HG02798 (cell line): ENCODE measurements around the gene CAND1.
"Not testable (repeated sequence)": the region's sequence is repeated elsewhere in the genome, so short reads cannot be mapped to it uniquely, and the experiment has no call there.

Experiments
- ATAC-seq: cut with Tn5 transposase; IDR thresholded peaks from one replicate; pipeline ENCODE4 v1.9.1; 2021; ENCODE audit warnings: mild to moderate bottlenecking; ENCODE audit not compliant: unreplicated experiment, poor library complexity

Gene CAND1

GRCh38 chr12:67333649-67334048, 64.5 kb downstream of the CAND1 start:
- no peak for ATAC-seq

GRCh38 chr12:67338426-67338825, 69.3 kb downstream of the CAND1 start:
- no peak for ATAC-seq

DNA sequence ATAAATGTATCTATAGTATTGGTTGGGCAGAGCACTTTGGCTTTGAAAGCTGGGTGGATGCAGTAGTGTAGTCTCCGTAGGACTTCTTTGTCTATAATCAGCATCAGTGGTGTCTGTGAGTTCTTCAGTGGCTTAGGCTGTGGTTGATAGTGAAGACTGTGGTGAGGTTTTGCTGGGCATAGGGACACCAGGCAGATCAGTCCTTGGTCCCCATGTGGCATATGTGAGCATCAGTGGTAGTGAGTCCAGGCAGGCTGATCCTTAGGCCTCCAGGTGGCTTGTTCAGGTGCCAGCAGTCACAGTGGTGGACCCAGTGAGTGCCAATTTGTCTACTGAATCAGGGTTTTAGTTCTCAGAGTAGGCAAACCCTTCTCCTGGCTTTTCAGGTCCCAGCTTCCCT, 70.4 kb downstream of the CAND1 start:
- ATAC-seq: no peak

DNA sequence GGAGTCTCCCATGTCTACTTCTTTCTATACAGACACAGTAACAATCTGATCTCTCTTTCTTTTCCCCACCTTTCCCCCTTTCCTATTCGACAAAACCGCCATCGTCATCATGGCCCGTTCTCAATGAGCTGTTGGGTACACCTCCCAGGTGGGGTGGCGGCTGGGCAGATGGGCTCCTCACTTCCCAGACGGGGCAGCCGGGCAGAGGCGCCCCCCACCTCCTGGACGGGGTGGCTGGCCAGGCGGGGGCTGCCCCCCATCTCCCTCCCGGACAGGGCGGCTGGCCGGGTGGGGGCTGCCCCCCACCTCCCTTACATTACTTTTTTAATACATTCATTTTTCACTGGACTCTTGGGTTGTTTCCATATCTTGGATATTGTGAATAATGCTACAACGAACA, 71.9 kb downstream of the CAND1 start:
- not testable (repeated sequence) for ATAC-seq

DNA sequence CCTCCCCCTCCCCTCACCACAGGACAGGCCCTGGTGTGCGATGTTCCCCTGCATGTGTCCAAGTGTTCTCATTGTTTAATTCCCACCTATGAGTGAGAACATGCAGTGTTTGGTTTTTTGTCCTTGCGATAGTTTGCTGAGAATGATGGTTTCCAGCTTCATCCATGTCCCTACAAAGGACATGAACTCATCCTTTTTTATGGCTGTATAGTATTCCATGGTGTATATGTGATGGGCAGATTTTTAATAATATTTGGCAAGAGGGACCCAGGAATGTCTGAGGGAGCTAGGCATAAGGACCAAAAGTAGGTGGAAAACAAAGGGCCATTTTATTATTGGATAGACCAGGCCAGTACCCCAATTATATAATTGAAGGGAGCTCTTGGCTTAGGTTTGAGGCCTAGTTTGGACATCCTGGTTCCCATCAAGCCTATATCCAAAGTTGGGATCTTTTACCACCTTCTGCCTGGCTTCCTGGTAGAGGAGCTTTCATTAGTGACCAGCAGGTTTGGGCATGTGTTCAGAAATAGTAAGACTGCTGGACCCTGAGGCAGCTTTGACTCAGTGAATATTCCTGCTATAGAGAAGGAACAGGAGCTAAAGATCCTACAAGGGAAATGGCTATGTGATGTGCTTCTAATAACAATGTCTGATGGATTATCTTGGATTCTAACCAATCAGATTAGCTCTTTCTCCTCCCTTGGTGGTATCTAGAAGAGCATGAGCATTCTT, 76.0 kb downstream of the CAND1 start:
- ATAC-seq: no peak

DNA sequence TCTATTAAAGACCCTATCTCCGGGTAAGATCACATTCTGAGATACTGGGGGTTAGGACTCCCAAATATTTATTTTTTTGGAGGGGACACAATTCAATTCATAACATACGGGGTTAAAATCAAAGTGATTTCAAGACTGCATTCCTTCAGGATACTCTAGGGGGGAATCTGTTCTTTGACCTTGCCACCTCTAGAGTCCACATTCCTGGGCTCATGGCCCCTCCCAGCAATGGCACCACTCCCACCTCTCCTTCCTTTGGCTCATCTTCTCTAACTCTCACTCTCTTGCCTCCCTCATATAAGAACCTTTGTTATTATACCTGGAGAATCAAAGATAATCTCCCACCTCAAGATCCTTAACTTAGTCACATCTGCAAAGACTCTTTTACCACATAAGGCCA, 79.5 kb downstream of the CAND1 start:
- no peak for ATAC-seq

- no peak for ATAC-seq
Observed at GRCh38 chr12:67352682-67353081, 83.5 kb downstream of the CAND1 start.

GRCh38 chr12:67354322-67354721, 85.2 kb downstream of the CAND1 start:
- ATAC-seq: no peak

GRCh38 chr12:67354966-67355365, 85.8 kb downstream of the CAND1 start:
- ATAC-seq: no peak

DNA sequence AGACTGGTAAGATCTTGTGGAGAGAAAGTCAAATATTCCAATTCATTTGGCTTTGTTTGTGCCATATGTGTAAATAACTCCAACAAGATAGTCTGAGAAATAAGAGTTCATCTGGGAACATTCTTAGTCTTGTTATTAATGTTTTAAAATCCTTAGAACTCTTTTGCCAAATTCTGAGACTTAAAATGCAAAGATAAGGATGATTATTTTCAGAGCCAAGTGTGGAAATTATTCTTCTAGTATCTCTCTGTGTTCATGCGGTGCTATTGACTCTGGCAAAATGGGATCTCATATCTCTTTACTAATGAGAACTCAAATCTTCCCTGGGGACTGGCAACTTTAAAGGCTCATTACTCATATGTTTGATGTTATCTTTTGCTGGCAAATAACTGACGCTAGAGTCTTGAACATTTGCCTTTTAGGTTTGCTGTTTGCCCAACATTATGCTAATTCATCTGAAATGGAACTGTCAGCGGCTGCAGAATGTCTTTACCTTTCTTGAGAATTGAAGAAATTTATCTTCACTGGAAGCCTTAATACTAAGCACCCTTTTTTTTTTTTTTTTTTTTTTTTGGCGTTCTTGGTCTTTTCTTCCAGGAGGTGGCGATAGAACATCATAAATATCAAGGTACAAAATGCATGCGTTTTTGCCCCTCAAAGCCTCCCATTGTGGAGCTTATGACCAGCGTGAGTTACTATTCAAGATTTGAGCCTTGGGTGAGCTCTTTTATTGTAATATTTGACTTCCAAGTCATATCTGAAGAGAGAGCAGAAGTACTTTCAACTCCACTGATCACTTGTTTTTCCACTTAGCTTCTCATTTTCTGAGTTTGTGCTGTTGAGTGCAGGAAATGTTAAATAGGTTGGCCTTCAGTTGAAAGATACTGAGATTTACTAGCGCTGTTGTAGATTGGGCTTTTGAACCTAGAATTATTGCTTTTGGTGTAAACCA, 86.5 kb downstream of the CAND1 start:
- peak; percentile 47 for ATAC-seq

- no peak for ATAC-seq
Observed at GRCh38 chr12:67356380-67356774, 87.2 kb downstream of the CAND1 start.

- ATAC-seq: no peak
Observed at GRCh38 chr12:67357376-67358125, 88.4 kb downstream of the CAND1 start.

- ATAC-seq: no peak
Observed at GRCh38 chr12:67358781-67359338, 89.7 kb downstream of the CAND1 start.

DNA sequence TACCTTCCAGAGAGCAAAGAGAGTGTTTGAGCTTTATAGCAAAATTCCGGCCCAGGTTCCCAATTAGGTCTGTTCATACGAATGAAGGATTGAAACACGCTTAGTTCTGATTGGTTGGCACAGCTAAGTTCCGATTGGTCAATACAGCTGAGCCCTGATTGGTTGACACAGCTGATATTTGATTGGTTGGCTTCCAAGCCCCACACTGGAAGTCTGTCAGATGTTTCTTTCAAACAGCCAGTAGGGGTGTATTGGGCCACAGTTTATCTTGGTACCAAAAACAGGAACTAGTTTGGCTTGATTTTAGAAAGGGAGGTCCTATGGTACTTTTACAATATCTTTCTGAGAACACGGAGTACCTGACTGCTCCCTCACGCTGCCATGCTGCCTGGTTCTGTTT, 93.4 kb downstream of the CAND1 start:
- no peak for ATAC-seq

DNA sequence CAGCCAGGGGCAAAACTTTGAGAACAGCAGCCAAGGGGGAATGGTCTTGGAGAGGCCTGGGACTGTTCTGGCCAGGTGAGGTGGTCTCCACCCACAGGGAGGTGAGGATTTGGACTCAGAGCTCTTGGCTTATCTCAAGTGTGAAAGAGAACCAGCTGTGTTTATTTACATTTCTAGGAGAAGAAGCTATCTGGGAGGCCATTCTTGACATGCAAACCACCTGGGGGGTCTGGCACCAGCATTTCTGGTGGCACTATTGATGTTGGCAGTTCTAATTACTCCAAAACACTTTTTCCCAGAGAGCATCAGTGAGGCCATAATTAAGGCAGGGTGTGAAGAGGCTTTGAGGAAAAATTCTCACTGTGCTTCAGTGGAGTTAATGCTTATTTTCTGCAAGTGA, 95.1 kb downstream of the CAND1 start:
- ATAC-seq: no peak

- ATAC-seq: no peak
Observed at GRCh38 chr12:67365131-67365530, 96.0 kb downstream of the CAND1 start.

- no peak for ATAC-seq
Observed at GRCh38 chr12:67367843-67368242, 98.7 kb downstream of the CAND1 start.
